Left ventricle myocardium inferior (tissue), 1 donor: ENCODE data around the gene PIH1D1. TPM values are rescaled to one million over a fixed set of nuclear protein-coding genes. Genes with fewer than 3 reads are reported as not detected.

Experiments used
- DNase-seq: peaks from one replicate; pipeline ENCODE4 v3.0.0-alpha.2; 2020
- H3K27ac ChIP-seq: fragments of 200-600 bp; replicated peaks from 2 replicates; pipeline ENCODE4 v1.8.0; 2021
- H3K27me3 ChIP-seq: fragments of 200-600 bp; 2 replicates; pipeline ENCODE4 v1.8.0; 2021; ENCODE audit warnings: low read depth
- H3K36me3 ChIP-seq: fragments of 200-600 bp; 2 replicates; pipeline ENCODE4 v1.8.0; 2021
- H3K4me1 ChIP-seq: fragments of 200-600 bp; 2 replicates; pipeline ENCODE4 v1.8.0; 2021
- H3K4me3 ChIP-seq: fragments of 200-600 bp; 2 replicates; pipeline ENCODE4 v1.8.0; 2021; ENCODE audit warnings: mild to moderate bottlenecking, moderate library complexity
- H3K9me3 ChIP-seq: fragments of 200-600 bp; replicated peaks from 2 replicates; pipeline ENCODE4 v1.8.0; 2021
- intact Hi-C: fragments of 100-400 bp; cut with micrococcal nuclease; formaldehyde crosslinking; loops from one replicate; pipeline ENCODE4 v1.11.0; 2022
- total RNA-seq: library from RNA; stranded (reverse); fragmentation: NEBNext Ultra II Directional; extraction: Animal tissue kit (Norgen Biotek cat#: 25700); gene quantifications from one replicate; pipeline ENCODE4 v1.2.1, GENCODE V29; 2021
- TF ChIP-seq, protein P1 (sequence below): fragments of 200-600 bp; IDR thresholded peaks from 2 replicates; pipeline ENCODE4 v1.8.0; 2021; ENCODE audit warnings: antibody characterized with exemption, mild to moderate bottlenecking, borderline replicate concordance
- donor health status: DM: no; HTN: yes; CAD: no; lungs with severe emphysema.

Gene PIH1D1
- total RNA-seq, 1 donor from 2014 or later, result 24.7 TPM

DNA sequence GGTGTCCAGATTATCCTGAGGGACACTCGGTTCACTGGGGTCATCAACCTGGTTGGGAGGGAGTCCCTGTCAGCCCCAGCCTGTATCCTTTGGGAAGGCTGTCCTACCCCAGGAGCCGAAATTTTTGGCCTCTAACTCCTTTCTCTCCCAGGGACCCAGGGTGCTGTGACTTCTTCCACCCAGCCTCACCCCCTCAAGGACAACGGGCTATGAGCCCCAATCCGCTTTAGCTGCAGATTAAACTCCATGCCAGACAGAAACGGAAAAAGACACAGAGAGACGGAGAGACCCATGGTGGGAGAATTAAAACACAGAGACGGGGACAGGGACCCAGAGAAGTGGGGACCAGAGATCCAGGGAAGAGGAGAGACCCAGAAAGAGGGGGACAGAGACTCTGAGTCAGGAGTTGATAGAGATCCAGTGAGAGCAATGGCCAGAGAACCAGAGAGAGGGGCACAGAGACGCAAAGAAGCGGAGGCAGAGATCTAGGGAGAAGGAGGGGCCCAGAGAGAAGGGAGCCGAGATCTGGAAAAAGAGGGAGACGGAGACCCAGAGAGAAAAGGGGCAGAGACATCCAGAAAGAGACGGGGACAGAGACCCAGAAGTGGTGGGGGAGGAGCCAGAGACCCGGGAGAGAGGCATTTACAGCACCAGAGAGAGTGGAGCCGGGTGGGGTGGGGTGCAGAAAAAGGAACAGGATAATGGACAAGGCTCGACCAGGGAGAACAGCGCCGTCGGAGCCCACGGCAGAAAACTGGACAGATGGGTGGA is 11.0 kb downstream of the PIH1D1 start:
- Histone ChIP-seq H3K27me3 (peaks cover 69% of the 10 kb centered on the region), H3K4me1 (peaks cover 26% of the 10 kb centered on the region), H3K36me3 (no peaks in the 10 kb centered on the region), H3K4me3 (peak overlapping the region; percentile 83), H3K9me3 (no peaks in the 10 kb centered on the region), H3K27ac (peak overlapping the region; percentile 95)
- intact Hi-C loops, result loop anchor here (10.0 kb wide), 1 partner anchor 46 kb away; no protein-coding TSS in a partner anchor
- DNase-seq, result no peak
- TF ChIP-seq, protein P1, sequence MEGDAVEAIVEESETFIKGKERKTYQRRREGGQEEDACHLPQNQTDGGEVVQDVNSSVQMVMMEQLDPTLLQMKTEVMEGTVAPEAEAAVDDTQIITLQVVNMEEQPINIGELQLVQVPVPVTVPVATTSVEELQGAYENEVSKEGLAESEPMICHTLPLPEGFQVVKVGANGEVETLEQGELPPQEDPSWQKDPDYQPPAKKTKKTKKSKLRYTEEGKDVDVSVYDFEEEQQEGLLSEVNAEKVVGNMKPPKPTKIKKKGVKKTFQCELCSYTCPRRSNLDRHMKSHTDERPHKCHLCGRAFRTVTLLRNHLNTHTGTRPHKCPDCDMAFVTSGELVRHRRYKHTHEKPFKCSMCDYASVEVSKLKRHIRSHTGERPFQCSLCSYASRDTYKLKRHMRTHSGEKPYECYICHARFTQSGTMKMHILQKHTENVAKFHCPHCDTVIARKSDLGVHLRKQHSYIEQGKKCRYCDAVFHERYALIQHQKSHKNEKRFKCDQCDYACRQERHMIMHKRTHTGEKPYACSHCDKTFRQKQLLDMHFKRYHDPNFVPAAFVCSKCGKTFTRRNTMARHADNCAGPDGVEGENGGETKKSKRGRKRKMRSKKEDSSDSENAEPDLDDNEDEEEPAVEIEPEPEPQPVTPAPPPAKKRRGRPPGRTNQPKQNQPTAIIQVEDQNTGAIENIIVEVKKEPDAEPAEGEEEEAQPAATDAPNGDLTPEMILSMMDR, result no peak

DNA sequence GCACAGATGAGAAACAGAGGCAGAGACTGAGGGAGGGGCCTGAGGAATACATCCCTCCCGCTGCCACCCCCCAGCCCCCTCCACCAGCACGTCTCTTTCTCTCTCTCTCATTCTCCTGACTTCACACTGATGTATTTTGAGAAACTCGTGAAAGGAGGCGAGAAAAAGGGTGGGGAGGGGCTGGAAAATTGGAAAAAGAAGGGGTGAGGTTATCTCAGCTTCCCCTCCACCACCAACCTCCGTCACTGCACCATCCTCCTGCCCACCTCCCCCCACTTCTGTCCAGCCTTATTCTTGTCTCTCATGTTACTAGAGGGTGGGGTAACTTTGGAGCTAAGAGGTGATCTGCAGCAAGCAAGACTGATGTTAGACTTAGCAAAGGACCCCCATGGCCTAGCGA is 11.8 kb downstream of the PIH1D1 start:
- Histone ChIP-seq H3K36me3 (no peaks in the 10 kb centered on the region), H3K4me3 (peak overlapping the region; percentile 83), H3K27me3 (peaks cover 77% of the 10 kb centered on the region), H3K9me3 (no peaks in the 10 kb centered on the region), H3K4me1 (peaks cover 26% of the 10 kb centered on the region), H3K27ac (no peak overlapping the region)
- intact Hi-C loops, result loop anchor here (10.0 kb wide), 1 partner anchor 45 kb away; no protein-coding TSS in a partner anchor
- no peak for DNase-seq
- TF ChIP-seq, protein P1, result no peak

DNA sequence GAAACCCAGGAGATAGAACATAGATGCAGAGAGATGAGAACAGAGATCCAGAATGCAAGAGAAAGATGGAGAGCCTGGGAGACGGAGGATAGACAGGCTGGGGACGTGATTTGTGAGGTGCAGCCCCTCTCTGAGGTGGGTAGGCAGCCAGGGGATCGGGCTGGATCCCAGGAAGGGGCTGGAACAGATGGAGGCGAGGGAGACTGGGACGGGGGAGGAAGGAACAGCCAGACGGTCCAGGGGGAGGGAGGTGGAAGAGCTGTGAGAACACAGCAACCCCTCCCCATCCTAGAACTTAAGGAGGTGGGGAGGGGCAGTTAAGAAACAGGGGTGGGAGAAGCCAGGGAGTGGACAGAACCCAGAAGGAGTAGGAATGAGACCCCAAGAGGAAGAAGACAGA is 13.4 kb downstream of the PIH1D1 start:
- H3K36me3 ChIP-seq, result no peaks in the 10 kb centered on the region
- no peak overlapping the region for H3K27ac ChIP-seq
- peaks cover 93% of the 10 kb centered on the region for H3K27me3 ChIP-seq
- H3K9me3 ChIP-seq, result no peaks in the 10 kb centered on the region
- intact Hi-C loops, result no loop called here
- H3K4me3 ChIP-seq, result no peak overlapping the region
- TF ChIP-seq, protein P1, result no peak
- no peak for DNase-seq
- peaks cover 16% of the 10 kb centered on the region for H3K4me1 ChIP-seq

DNA sequence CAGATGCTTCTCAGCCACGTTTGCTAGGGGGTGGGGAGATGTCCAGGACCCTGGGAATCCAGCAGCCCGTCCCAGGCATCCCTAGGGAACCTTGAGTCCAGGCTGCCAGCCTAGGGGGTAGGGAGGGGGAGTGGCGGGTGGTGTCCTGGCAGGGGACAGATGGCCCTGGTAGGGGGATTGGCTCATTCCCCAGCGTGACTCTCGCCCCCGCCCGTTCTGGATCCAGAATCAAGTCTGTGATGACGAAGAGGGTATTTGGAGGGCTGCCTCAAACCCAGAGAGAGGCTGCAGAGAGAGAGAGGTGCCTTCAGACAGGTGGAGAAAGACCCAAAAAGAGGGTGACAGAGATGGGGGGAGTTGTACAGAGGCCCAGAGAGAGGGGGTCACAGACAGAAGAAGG is 14.4 kb downstream of the PIH1D1 start:
- DNase-seq, result no peak
- intact Hi-C loops, result no loop called here
- H3K27me3 ChIP-seq, result peaks cover 100% of the 10 kb centered on the region

DNA sequence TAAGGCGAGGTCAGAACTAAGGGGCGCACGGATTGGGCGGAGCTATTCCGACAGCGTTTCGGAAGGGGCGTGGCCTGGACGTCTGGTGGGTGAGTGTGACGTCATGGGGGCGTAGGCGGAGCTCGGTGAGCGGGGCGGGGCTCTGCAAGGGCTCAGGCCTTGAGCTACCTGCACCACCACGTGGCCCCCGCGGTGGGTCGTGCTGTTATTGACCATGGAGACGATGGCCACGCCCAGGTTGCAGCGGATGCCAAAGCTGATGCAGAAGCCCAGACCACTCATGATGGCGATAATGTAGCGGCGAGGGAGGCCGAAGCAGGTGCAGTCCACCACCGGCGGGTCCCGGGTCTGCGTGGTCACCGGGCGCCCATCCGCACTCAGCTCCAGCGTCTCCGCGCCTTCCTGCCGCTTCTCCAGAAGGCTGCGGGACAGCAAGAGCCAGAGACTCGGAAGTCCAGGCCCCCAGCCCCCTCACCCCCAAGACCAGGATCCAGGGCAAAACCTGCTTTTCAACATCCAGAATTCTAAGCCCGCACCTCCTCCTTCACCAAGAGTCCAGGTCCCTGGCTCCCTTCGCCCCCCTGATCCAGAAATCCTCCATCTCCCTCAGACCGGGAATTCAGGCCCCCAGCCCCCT is 15.1 kb downstream of the PIH1D1 start:
- Histone ChIP-seq H3K9me3 (no peaks in the 10 kb centered on the region), H3K4me1 (peaks cover 5% of the 10 kb centered on the region), H3K36me3 (no peaks in the 10 kb centered on the region), H3K4me3 (no peak overlapping the region), H3K27me3 (peaks cover 100% of the 10 kb centered on the region), H3K27ac (no peak overlapping the region)
- TF ChIP-seq, protein P1, result no peak
- DNase-seq, result no peak
- intact Hi-C loops, result no loop called here

More for the DNA sequence above, 14.4 kb downstream of the PIH1D1 start:
- H3K36me3 ChIP-seq, result no peaks in the 10 kb centered on the region
- H3K4me3 ChIP-seq, result no peak overlapping the region
- H3K4me1 ChIP-seq, result peaks cover 9% of the 10 kb centered on the region
- H3K9me3 ChIP-seq, result no peaks in the 10 kb centered on the region
- TF ChIP-seq, protein P1, result no peak
- H3K27ac ChIP-seq, result no peak overlapping the region
